ENCODE results near the gene NDUFA11. TPM values are rescaled to one million over a fixed set of nuclear protein-coding genes. Genes with fewer than 3 reads are reported as not detected.

The NDUFA11 gene
- total RNA-seq, 1 experiment from 2014 or later = 243 TPM

DNA sequence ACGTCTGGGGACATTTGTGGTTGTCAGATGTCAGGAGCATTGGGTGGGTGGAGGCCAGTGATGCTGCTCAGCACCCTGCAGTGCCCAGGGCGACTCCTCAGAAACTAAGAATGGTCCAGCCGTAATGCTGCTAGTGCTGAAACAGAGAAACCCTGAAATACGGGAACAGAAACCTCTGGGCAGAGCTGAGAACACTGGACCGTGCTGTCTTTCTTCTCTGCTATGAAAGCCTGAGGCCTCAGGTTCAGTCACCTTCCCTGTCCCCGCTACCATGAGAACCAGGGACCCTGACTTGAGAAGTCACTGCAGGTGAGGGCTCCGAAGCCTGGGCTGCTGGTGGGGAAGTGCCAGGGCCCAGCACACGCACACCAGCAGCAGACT is 23.8 kb upstream of the NDUFA11 start:
- H3K4me3 Mint-ChIP-seq (ENCODE audit: unreplicated experiment) = no peak overlapping the region
- no TSS peak for BruUV-seq (replicated peaks)
- CTCF ChIA-PET = interaction anchor here (0.6 kb wide), 1 partner anchor 133 kb away, joined by 3 read pairs; no protein-coding TSS in a partner anchor
- TF ChIP-seq, protein P1, sequence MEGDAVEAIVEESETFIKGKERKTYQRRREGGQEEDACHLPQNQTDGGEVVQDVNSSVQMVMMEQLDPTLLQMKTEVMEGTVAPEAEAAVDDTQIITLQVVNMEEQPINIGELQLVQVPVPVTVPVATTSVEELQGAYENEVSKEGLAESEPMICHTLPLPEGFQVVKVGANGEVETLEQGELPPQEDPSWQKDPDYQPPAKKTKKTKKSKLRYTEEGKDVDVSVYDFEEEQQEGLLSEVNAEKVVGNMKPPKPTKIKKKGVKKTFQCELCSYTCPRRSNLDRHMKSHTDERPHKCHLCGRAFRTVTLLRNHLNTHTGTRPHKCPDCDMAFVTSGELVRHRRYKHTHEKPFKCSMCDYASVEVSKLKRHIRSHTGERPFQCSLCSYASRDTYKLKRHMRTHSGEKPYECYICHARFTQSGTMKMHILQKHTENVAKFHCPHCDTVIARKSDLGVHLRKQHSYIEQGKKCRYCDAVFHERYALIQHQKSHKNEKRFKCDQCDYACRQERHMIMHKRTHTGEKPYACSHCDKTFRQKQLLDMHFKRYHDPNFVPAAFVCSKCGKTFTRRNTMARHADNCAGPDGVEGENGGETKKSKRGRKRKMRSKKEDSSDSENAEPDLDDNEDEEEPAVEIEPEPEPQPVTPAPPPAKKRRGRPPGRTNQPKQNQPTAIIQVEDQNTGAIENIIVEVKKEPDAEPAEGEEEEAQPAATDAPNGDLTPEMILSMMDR (IDR thresholded peaks at IDR 0.05; ENCODE audit: unreplicated experiment) = no peak
- POLR2A ChIA-PET = interaction anchor here (0.7 kb wide), 1 partner anchor 11 kb away, joined by 3 read pairs; no protein-coding TSS in a partner anchor
- H3K9me3 Mint-ChIP-seq (ENCODE audit: unreplicated experiment) = no peaks in the 10 kb centered on the region
- H3K27ac Mint-ChIP-seq (ENCODE audit: low read depth, unreplicated experiment) = no peak overlapping the region
- intact Hi-C loops (cut with micrococcal nuclease) = no loop called here
- DNase-seq (ENCODE audit: unreplicated experiment) = no peak
- no peaks in the 10 kb centered on the region for H3K4me1 Mint-ChIP-seq (ENCODE audit: insufficient read depth, unreplicated experiment)
- peaks cover 51% of the 10 kb centered on the region for H3K36me3 Mint-ChIP-seq (ENCODE audit: insufficient read depth, unreplicated experiment)
- no peaks in the 10 kb centered on the region for H3K27me3 Mint-ChIP-seq (ENCODE audit: insufficient read depth, unreplicated experiment)

DNA sequence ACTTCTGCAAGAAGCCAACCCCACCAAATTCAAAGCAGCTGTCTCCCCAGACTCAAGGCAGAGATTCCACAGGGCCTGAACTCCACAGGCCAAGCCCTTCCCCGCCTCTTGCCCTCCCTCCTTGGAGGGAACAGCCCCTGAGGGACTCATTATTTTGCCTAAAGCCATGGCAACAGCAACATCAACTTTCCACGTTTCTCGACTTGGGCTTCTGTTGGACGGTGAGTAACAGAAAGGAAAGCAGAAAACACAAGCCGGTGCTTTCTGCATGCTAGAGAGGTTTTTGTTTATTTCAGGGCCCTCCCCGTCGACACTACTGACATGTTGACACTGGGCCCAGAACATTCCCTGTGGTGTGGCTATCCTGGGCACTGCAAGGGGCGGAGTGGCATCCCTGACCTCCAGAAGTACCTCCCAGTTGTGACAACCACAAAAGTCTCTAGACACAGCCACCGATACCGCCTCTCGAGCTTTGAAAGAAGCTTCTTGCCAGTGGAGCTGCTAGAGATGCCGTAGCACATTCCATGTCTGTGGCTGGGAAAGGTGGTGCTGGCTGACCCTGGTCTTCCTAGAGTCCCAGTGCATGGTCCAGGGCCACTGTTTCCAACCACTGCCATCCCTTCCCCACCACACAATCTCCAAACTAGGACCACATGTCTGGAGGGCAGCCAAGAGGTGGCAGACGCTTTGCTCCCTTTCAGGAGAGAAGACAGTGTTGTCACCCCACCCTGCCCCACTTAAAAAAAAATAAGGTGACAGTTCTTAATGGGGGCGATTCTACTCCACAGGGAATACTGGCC is 23.3 kb upstream of the NDUFA11 start:
- no peak overlapping the region for H3K4me3 Mint-ChIP-seq (ENCODE audit: unreplicated experiment)
- no peak overlapping the region for H3K27ac Mint-ChIP-seq (ENCODE audit: low read depth, unreplicated experiment)
- BruUV-seq (replicated peaks) = no TSS peak
- intact Hi-C loops (cut with micrococcal nuclease) = no loop called here
- TF ChIP-seq, protein P1 (IDR thresholded peaks at IDR 0.05; ENCODE audit: unreplicated experiment) = no peak
- ChIA-PET CTCF (no interaction called here), POLR2A (interaction anchor here (0.7 kb wide), 1 partner anchor 12 kb away, joined by 3 read pairs; no protein-coding TSS in a partner anchor)
- DNase-seq (ENCODE audit: unreplicated experiment) = no peak
- peaks cover 51% of the 10 kb centered on the region for H3K36me3 Mint-ChIP-seq (ENCODE audit: insufficient read depth, unreplicated experiment)
- H3K27me3 Mint-ChIP-seq (ENCODE audit: insufficient read depth, unreplicated experiment) = no peaks in the 10 kb centered on the region
- no peaks in the 10 kb centered on the region for H3K4me1 Mint-ChIP-seq (ENCODE audit: insufficient read depth, unreplicated experiment)
- no peaks in the 10 kb centered on the region for H3K9me3 Mint-ChIP-seq (ENCODE audit: unreplicated experiment)

DNA sequence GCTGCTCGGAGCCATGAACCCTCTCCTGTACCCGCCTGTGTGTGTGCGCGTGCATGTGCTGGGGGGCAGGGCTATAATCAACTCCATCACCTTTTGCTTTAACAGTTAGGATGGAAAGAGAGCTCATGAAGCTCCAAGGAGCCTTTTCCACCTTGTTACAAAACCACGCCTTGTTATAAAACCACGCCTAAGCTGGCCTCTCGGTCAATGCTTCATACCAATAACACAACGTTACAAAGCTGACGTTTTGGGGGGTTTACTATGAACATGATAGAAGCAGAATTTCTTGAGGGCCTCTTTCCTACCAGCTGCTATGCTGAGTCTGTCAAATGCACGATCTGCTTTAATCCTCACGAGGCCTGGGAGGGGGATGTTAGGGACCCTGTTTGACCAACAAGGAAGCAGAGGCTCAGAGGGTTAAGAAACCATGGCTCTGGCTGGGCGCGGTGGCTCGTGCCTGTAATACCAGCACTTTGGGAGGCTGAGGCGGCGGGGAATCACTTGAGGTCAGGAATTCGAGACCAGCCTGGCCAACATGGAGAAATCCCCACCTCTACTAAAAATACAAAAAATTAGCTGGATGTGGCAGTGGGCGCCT is 22.3 kb upstream of the NDUFA11 start:
- TF ChIP-seq, protein P1 (IDR thresholded peaks at IDR 0.05; ENCODE audit: unreplicated experiment) = no peak
- POLR2A ChIA-PET = interaction anchor here (1.0 kb wide), 1 partner anchor 11 kb away, joined by 3 read pairs; no protein-coding TSS in a partner anchor
- BruUV-seq (replicated peaks) = no TSS peak
- Mint-ChIP-seq H3K4me1 (ENCODE audit: insufficient read depth, unreplicated experiment) (no peaks in the 10 kb centered on the region), H3K27me3 (ENCODE audit: insufficient read depth, unreplicated experiment) (no peaks in the 10 kb centered on the region), H3K36me3 (ENCODE audit: insufficient read depth, unreplicated experiment) (peaks cover 50% of the 10 kb centered on the region), H3K4me3 (ENCODE audit: unreplicated experiment) (no peak overlapping the region), H3K27ac (ENCODE audit: low read depth, unreplicated experiment) (no peak overlapping the region), H3K9me3 (ENCODE audit: unreplicated experiment) (no peaks in the 10 kb centered on the region)
- intact Hi-C loops (cut with micrococcal nuclease) = no loop called here
- DNase-seq (ENCODE audit: unreplicated experiment) = no peak
- CTCF ChIA-PET = interaction anchor here (0.6 kb wide), 1 partner anchor 23 kb away, joined by 3 read pairs; no protein-coding TSS in a partner anchor

DNA sequence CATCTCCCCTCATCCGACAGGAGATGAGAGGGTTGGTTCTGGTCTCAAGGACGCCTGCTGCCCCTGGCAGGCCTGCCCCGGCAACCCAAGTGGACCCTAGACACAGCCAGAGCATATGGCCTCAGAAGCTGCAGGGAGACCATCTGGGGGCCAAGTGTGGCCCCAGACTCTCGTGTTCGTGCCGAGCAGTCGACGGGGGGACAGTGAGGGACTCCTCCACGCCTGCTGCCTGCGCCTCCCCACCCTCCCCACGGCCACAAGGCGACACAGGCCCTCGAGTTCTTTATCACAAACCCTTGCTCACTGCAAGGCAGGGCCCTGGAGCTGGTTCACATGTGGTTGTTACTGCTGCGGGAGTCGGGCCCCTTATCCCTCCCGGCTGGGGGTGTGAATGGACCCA is 19.8 kb upstream of the NDUFA11 start:
- Mint-ChIP-seq H3K4me1 (ENCODE audit: insufficient read depth, unreplicated experiment) (no peaks in the 10 kb centered on the region), H3K9me3 (ENCODE audit: unreplicated experiment) (no peaks in the 10 kb centered on the region), H3K36me3 (ENCODE audit: insufficient read depth, unreplicated experiment) (peaks cover 67% of the 10 kb centered on the region), H3K4me3 (ENCODE audit: unreplicated experiment) (no peak overlapping the region), H3K27ac (ENCODE audit: low read depth, unreplicated experiment) (no peak overlapping the region), H3K27me3 (ENCODE audit: insufficient read depth, unreplicated experiment) (no peaks in the 10 kb centered on the region)
- CTCF ChIA-PET = interaction anchor here (0.6 to 1.2 kb wide), 3 partner anchors 44 to 203 kb away, joined by 3 to 4 read pairs (median 3); partner anchors contain the start of gene CATSPERD
- POLR2A ChIA-PET = no interaction called here
- BruUV-seq (replicated peaks) = no TSS peak
- intact Hi-C loops (cut with micrococcal nuclease) = no loop called here
- no peak for DNase-seq (ENCODE audit: unreplicated experiment)
- TF ChIP-seq, protein P1 (IDR thresholded peaks at IDR 0.05; ENCODE audit: unreplicated experiment) = no peak
